ENCODE data around the gene LGR6. TPM values are rescaled to one million over a fixed set of nuclear protein-coding genes. Genes with fewer than 3 reads are reported as not detected.

The LGR6 gene
- total and polyA plus RNA-seq, 2 experiments from 2014 or later: 0.66 to 0.89 TPM

GRCh38 chr1:202152399-202152798 lies 41.2 kb upstream of the LGR6 start:
- ATAC-seq: peak; percentile 52
- H3F3A ChIP-seq (replicated peaks; ENCODE audit: low read depth): 0 out of 2 replicates have a peak, but pooled peaks cover 3% of the 10 kb centered on the region
- Mint-ChIP-seq H3K27me3 (ENCODE audit: insufficient read depth, low read depth, poor library complexity) (peaks cover 5% of the 10 kb centered on the region), H3K9me3 (no peaks in the 10 kb centered on the region; the same call in 2 of the 3 replicates), H3K4me1 (peaks cover 11% of the 10 kb centered on the region), H3K27ac (no peak overlapping the region), H3K36me3 (ENCODE audit: low read depth) (no peaks in the 10 kb centered on the region), H3K4me3 (no peak overlapping the region)
- no peaks in the 10 kb centered on the region for H3K4me1 ChIP-seq (ENCODE audit: insufficient read depth)
- H3K36me3 ChIP-seq (ENCODE audit: insufficient read depth): no peaks in the 10 kb centered on the region
- TF ChIP-seq REST (IDR thresholded peaks at IDR 0.05; ENCODE audit: unreplicated experiment) (no peak), CREB1 (CRISPR knock-in tag; IDR thresholded peaks at IDR 0.05; ENCODE audit: low read depth) (no peak), EZH2 (IDR thresholded peaks at IDR 0.05; ENCODE audit: low read depth, unreplicated experiment) (no peak), ETS1 (IDR thresholded peaks at IDR 0.05) (no peak)
- no peak overlapping the region for H3K4me3 ChIP-seq
- H2AFZ ChIP-seq: no peak overlapping the region
- no peak overlapping the region for H3K27ac ChIP-seq (ENCODE audit: low read depth)
- no peaks in the 10 kb centered on the region for H3K9me2 ChIP-seq (ENCODE audit: insufficient read depth)
- H3K79me2 ChIP-seq (replicated peaks; ENCODE audit: insufficient read depth): no peaks in the 10 kb centered on the region
- H3K4me2 ChIP-seq: no peak overlapping the region
- peak; percentile 38 for DNase-seq (ENCODE audit: low spot score)
- no peaks in the 10 kb centered on the region for H3K27me3 ChIP-seq (ENCODE audit: insufficient read depth)
- H4K20me1 ChIP-seq (replicated peaks; ENCODE audit: insufficient read depth): no peaks in the 10 kb centered on the region

GRCh38 chr1:202153284-202153683 lies 40.3 kb upstream of the LGR6 start:
- Histone ChIP-seq H3K27me3 (ENCODE audit: insufficient read depth) (no peaks in the 10 kb centered on the region), H3K9me2 (ENCODE audit: insufficient read depth) (no peaks in the 10 kb centered on the region), H4K20me1 (replicated peaks; ENCODE audit: insufficient read depth) (no peaks in the 10 kb centered on the region), H3K79me2 (replicated peaks; ENCODE audit: insufficient read depth) (no peaks in the 10 kb centered on the region), H2AFZ (no peak overlapping the region), H3K36me3 (ENCODE audit: insufficient read depth) (no peaks in the 10 kb centered on the region), H3K27ac (ENCODE audit: low read depth) (no peak overlapping the region), H3K4me1 (ENCODE audit: insufficient read depth) (no peaks in the 10 kb centered on the region), H3K4me3 (no peak overlapping the region), H3K4me2 (no peak overlapping the region), H3F3A (replicated peaks; ENCODE audit: low read depth) (0 out of 2 replicates have a peak, but pooled peaks cover 3% of the 10 kb centered on the region)
- ATAC-seq (no peak), DNase-seq (ENCODE audit: low spot score) (no peak)
- H3K27me3 Mint-ChIP-seq (ENCODE audit: insufficient read depth, low read depth, poor library complexity): peaks cover 5% of the 10 kb centered on the region
- no peak overlapping the region for H3K27ac Mint-ChIP-seq
- H3K4me3 Mint-ChIP-seq: no peak overlapping the region
- H3K9me3 Mint-ChIP-seq: no peaks in the 10 kb centered on the region; the same call in 2 of the 3 replicates
- peaks cover 13% of the 10 kb centered on the region for H3K4me1 Mint-ChIP-seq
- H3K36me3 Mint-ChIP-seq (ENCODE audit: low read depth): no peaks in the 10 kb centered on the region
- TF ChIP-seq EZH2phosphoT487 (IDR thresholded peaks at IDR 0.05; ENCODE audit: unreplicated experiment) (no peak), JUNB (IDR thresholded peaks at IDR 0.05; ENCODE audit: unreplicated experiment) (no peak), ETS1 (IDR thresholded peaks at IDR 0.05) (no peak), ZNF462 (CRISPR knock-in tag; IDR thresholded peaks at IDR 0.05) (no peak), NANOG (IDR thresholded peaks at IDR 0.05; ENCODE audit: borderline replicate concordance) (no peak)

Measured in GM23338 (cell line).